Cardiac ventricle fibroblast (primary cell): ENCODE measurements around the gene KCNN4. TPM values are rescaled to one million over a fixed set of nuclear protein-coding genes. Genes with fewer than 3 reads are reported as not detected.

Experiments used
- total RNA-seq: library from RNA; depleted of rRNA; stranded (reverse); fragments of >200 nt; gene quantifications from 2 replicates; pipeline ENCODE4 v1.2.3, GENCODE V29; 2015

KCNN4 gene
- total RNA-seq, result not detected in 2 replicates

DNA sequence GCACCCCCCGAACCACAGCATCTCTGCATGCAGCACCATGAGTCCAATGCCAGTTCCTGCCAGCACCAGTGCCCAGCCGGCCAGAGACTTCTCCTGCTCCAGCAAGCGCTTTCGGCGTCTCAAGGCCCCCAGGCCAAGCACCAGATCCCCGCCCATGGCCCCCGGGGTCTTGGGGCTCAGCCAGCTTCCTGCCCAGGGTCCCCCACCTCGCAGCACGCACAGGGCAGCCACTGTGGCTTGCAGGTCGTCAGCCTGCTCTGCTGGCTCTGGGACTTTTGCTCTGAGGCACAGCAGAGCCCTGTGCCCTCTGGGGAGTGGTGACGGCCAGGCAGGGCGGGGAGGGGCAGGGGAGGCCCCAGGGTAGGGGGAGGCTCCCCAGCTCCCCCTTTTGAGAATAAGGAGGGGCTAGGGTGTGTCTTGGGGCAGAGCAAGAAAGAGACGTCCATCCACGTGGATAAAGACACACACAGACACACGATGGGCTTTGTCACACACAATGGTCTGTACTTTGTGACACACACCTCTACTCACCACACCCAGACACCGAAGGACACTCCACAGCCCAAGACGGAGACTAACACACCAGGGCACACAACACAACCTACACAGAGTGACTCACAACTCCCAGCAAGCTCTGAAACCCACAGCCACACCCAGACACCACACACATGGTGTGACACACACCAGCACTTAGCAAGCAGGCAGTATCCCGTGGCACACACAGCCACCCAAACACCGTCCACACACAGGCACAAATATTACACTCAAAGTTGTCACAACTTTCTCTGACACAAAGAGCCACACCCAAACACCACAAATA lies at the start of gene KCNN4:
TSS of gene KCNN4 (minus strand) at position 268 of the 820 bp plus-strand sequence. CDS start at position 156, 112 bp downstream.

DNA sequence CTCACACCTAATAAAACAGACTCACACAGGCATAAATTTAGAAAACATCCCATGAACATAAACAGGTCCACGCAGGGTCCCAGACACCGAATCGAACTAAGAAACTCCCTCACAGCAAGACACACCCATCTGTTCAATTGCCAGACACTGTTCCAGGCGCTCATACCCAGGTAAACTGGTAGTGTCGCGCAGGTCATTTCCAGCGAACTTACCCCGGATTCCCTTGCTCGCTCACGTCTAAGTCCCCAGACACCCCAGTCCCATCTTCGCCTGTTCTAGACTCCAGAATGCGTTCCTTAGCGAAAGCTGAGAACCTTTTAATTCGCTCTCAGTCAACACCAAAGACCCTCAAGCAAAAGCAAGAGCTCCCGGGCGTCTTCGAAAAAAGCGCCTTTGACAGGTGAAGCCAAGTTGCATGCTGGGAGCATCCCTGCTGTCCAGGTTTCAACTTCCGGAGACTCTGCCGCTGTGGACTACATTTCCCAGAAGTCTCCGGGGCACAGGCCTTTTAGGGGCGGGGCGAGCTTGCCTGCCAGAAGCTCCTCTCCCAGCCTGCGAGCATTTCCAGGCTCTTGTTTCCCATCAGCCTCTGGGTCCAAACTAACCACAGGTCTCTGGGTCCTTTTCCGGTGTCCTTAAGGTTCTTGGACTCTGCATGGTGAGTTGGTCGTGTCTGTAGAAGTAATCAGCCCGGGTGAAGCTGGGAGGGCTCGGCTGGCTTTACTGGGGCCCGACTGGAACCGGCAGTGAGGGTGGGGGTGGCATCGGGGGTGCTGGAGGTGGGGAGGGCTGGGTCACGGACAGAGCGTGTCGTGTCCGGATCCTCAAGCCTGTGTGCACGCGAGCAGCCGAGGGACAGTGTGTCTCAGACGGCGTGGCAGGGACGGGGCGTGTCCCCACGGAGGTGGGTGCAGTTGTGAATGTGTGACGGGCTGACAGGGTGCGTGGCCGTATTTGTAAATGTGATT lies 46.3 kb upstream of the KCNN4 start, which contains the start of gene ZNF283:
TSS of gene ZNF283 (plus strand) at position 535 of the 968 bp plus-strand sequence. CDS start 6,184 bp downstream, outside the sequence.

DNA sequence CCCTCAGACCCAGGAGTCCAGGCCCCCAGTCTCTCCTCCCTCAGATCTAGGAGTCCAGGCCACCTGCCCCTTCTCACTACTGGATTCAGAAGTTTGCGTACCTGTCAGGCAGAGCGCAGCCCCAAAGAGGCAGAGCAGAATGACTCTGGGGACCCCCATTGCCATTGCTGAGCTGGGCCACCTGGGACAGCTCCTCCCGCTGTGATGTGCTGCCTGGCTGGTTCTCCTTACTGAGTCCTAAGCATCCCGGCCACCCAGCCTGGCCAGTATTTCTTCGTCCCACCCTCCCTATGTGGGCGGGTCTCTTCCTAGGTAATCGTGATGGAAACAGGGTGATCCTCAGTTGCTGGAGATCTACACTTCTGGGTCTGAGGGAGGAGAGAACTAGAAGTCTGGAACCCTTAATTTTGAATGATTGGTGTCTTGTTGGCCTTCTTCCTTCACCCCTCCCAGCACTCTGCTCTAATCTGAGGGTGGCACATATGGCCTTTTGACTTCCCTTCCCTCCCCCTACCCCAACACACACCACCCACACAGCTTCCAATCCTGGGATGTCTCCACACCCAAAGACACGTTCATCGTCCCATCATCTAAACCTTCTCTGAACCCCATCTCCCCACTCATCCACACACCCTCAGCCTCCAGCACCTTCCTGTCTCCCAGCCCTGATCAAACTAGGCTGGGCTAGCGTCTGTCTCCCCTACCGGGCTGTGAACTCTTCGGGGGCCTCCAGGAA lies 21.6 kb upstream of the KCNN4 start, which contains the start of gene LYPD5:
TSS of gene LYPD5 (minus strand) at position 232 of the 736 bp plus-strand sequence. CDS start at position 165, 67 bp downstream.

DNA sequence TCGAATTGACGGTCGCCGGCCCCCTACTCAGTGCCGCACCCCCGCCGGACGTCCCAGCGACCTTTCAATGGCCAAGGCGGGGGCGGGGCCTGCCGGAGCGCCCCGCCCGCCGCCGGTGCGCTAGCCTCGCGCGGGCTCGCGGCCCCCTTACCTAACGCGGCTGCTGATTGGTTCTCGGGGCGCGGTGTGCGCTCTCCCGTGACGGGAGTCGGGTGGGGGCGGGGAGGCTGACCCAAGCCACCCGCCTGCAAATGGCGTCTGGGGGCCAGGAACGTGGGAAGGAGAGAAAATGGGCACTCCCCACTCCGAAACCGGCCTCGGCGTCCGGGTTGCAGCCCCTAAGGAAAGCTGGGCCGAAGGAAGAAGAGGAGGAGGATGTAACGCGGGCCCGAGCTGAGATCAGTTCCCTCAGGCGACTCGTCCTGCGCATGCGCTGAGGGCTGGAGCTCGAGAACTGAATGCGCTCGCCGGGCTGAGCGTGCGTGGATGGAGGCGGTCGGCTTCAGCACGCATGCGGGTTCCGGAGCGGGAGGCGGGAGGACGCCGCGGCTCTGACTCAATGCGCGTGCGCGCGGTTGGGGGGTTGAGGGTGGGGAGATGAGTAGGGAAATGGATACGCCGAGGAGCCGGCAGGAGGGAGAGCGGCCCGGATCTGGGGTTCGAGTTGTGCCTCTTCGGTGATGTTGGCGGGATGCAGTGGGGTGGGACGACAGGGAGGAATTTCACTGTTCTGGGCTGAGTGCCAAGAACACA lies 26.1 kb downstream of the KCNN4 start, which contains the start of gene SMG9:
TSS of gene SMG9 (minus strand) at position 460 of the 753 bp plus-strand sequence. CDS start 4,221 bp downstream, outside the sequence.

Other genes with a start within 250 kb of the KCNN4 start
- gene ZNF575, start 247.8 kb downstream of the KCNN4 start, total RNA-seq, result 0.15 and 0.25 TPM in 2 replicates
- gene XRCC1, start 205.4 kb downstream of the KCNN4 start, total RNA-seq, result 17.7 and 23.3 TPM in 2 replicates
- gene PINLYP, start 205.2 kb downstream of the KCNN4 start, total RNA-seq, result 1.4 and 1.9 TPM in 2 replicates
- gene IRGQ, start 184.8 kb downstream of the KCNN4 start, total RNA-seq, result 10.7 and 36.8 TPM in 2 replicates
- gene ZNF576, start 184.4 kb downstream of the KCNN4 start, total RNA-seq, result 7.0 and 12.8 TPM in 2 replicates
- gene SRRM5, start 168.9 kb downstream of the KCNN4 start, total RNA-seq, result 0.06 TPM in 1 of 2 replicates, not detected in the other
- 38.2 and 38.6 TPM in 2 replicates for gene ZNF428, start 161.3 kb downstream of the KCNN4 start, total RNA-seq
- gene CADM4, start 141.1 kb downstream of the KCNN4 start, total RNA-seq, result 0.81 and 1.2 TPM in 2 replicates
- 36.4 and 50.4 TPM in 2 replicates for gene PLAUR, start 110.8 kb downstream of the KCNN4 start, total RNA-seq
- gene IRGC, start 64.9 kb downstream of the KCNN4 start, total RNA-seq, result not detected in 2 replicates
- gene SMG9, start 26.0 kb downstream of the KCNN4 start, total RNA-seq, result 12.7 and 15.5 TPM in 2 replicates
- gene LYPD5, start 21.5 kb upstream of the KCNN4 start, total RNA-seq, result 1.00 and 1.5 TPM in 2 replicates
- 3.2 and 5.5 TPM in 2 replicates for gene ZNF283, start 46.3 kb upstream of the KCNN4 start, total RNA-seq
- 1.7 and 2.4 TPM in 2 replicates for gene ZNF404, start 103.0 kb upstream of the KCNN4 start, total RNA-seq
- 4.8 and 11.5 TPM in 2 replicates for gene ZNF45, start 154.3 kb upstream of the KCNN4 start, total RNA-seq
- gene ZNF221, start 170.3 kb upstream of the KCNN4 start, total RNA-seq, result 7.6 and 10.6 TPM in 2 replicates
- 2.8 and 3.6 TPM in 2 replicates for gene ZNF155, start 203.2 kb upstream of the KCNN4 start, total RNA-seq
- 3.6 and 4.4 TPM in 2 replicates for gene ZNF230, start 222.0 kb upstream of the KCNN4 start, total RNA-seq
- gene ZNF222, start 244.4 kb upstream of the KCNN4 start, total RNA-seq, result 2.5 and 2.7 TPM in 2 replicates